Thoracic aorta (tissue), 2 donors: ENCODE results near the gene GSAP. TPM values are rescaled to one million over a fixed set of nuclear protein-coding genes. Genes with fewer than 3 reads are reported as not detected.

Experiments used
- ATAC-seq: fragments of 150-250 bp; one replicate; pipeline ENCODE4 v1.8.0; 2017; ENCODE audit warnings: low read depth; ENCODE audit not compliant: insufficient number of reproducible peaks, low FRiP score
- DNase-seq: peaks from one replicate; pipeline ENCODE4 v3.0.0-alpha.2; 2020; ENCODE audit warnings: low spot score
- H3K27ac ChIP-seq, 2 donors: fragments of 200-600 bp; sonication (generic); 1 replicate in 1 of 2; 2 replicates in 1 of 2; pipeline ENCODE4 v1.5.1; 2016; ENCODE audit warnings: mild to moderate bottlenecking in 2 of 2, moderate library complexity in 2 of 2
- H3K27me3 ChIP-seq: fragments of 200-600 bp; sonication (generic); replicated peaks from 2 replicates; pipeline ENCODE4 v1.6.0; 2016; ENCODE audit warnings: mild to moderate bottlenecking; ENCODE audit not compliant: insufficient read depth
- H3K36me3 ChIP-seq: fragments of 200-600 bp; sonication (generic); one replicate; pipeline ENCODE4 v1.5.1; 2016
- H3K4me1 ChIP-seq, 2 donors: fragments of 200-600 bp; sonication (generic); 1 replicate in 1 of 2; 2 replicates in 1 of 2; pipeline versions ENCODE4 v1.5.1 to v1.6.0; 2016; ENCODE audit warnings: low read depth in 2 of 2, mild to moderate bottlenecking in 1 of 2; ENCODE audit not compliant: control insufficient read depth in 1 of 2
- H3K4me3 ChIP-seq: fragments of 200-600 bp; sonication (generic); 2 replicates; pipeline ENCODE4 v1.5.1; 2016; ENCODE audit warnings: mild to moderate bottlenecking
- H3K9me3 ChIP-seq: fragments of 200-600 bp; sonication (generic); 2 replicates; pipeline ENCODE4 v1.5.1; 2016
- total RNA-seq, 2 donors: library from RNA; depleted of rRNA; stranded (reverse); fragments of >200 nt; gene quantifications; one replicate each; pipeline versions ENCODE4 v1.1.0 to v1.2.3, GENCODE V29; 2016
- TF ChIP-seq, protein P1 (sequence below): fragments of 200-600 bp; sonication (generic); IDR thresholded peaks from one replicate; pipeline ENCODE4 v1.5.1; 2019; ENCODE audit warnings: antibody characterized with exemption

GSAP gene
- total RNA-seq, 2 donors from 2014 or later = 19.6 to 22.0 TPM

DNA sequence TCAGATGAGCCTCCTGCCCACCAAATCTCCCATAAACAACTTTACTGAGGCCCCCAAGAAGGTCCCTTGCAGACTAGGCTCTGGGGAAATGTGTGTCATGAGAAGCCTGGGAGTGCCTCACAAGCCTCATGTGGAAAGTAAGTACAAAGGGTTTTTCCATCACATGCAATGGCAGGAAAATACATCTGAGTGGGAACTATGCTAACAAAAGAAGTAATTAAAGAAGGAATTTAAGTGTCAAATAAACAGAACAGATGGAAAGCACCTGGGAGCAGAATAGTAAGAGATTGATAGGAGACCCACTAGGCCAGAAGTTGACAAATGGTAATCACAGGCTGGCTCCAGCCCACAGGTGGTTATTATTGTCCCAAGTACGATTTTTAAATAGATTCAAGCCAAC, 20.5 kb downstream of the GSAP start:
- Histone ChIP-seq H3K36me3 (no peaks in the 10 kb centered on the region), H3K9me3 (no peaks in the 10 kb centered on the region), H3K4me3 (no peak overlapping the region), H3K27me3 (no peaks in the 10 kb centered on the region), H3K4me1 (no peaks in the 10 kb centered on the region), H3K27ac (no peak overlapping the region)
- TF ChIP-seq, protein P1, sequence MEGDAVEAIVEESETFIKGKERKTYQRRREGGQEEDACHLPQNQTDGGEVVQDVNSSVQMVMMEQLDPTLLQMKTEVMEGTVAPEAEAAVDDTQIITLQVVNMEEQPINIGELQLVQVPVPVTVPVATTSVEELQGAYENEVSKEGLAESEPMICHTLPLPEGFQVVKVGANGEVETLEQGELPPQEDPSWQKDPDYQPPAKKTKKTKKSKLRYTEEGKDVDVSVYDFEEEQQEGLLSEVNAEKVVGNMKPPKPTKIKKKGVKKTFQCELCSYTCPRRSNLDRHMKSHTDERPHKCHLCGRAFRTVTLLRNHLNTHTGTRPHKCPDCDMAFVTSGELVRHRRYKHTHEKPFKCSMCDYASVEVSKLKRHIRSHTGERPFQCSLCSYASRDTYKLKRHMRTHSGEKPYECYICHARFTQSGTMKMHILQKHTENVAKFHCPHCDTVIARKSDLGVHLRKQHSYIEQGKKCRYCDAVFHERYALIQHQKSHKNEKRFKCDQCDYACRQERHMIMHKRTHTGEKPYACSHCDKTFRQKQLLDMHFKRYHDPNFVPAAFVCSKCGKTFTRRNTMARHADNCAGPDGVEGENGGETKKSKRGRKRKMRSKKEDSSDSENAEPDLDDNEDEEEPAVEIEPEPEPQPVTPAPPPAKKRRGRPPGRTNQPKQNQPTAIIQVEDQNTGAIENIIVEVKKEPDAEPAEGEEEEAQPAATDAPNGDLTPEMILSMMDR = no peak
- DNase-seq = no peak
- ATAC-seq = no peak

DNA sequence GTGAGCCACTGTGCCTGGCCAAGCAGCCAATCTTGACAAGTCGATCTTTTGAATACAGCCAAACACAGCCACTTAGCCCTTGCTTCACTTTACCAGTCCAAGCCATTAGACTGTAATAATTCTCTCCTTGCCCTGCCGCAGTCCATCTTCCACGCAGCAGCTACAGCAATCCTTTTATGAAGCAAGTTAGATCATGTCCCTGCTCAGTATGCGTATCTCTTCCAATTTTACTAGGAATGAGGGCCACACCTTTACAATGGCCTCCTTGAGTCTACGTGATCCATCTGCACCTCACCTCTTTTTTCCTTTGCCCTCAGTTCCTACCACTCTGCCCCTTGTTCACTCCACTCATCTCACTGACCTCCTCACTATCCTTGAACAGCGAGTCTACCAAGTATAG, 22.2 kb downstream of the GSAP start:
- Histone ChIP-seq H3K9me3 (no peaks in the 10 kb centered on the region), H3K36me3 (no peaks in the 10 kb centered on the region), H3K4me3 (no peak overlapping the region), H3K4me1 (no peaks in the 10 kb centered on the region), H3K27me3 (no peaks in the 10 kb centered on the region), H3K27ac (no peak overlapping the region)
- TF ChIP-seq, protein P1 = no peak
- no peak for ATAC-seq
- DNase-seq = no peak

DNA sequence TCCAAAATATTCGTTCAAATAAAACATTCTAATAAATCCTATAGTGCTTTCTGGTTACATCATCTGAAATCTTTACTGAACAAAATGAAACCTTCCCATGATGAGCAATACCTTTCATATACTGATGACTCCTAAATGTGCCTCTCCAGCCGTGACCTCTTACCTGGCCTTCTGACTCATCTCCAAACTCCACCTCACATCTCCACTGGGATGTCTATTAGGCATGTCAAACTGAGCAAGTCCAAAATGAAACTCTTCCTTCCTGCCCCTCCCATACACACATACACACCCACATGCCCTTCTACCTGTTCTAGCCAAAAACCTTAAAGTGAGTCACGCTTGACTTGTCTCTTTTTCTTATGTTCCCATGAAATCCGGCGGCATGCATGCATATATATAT, 22.9 kb downstream of the GSAP start:
- Histone ChIP-seq H3K9me3 (no peaks in the 10 kb centered on the region), H3K27ac (no peak overlapping the region), H3K4me1 (no peaks in the 10 kb centered on the region), H3K27me3 (no peaks in the 10 kb centered on the region), H3K4me3 (no peak overlapping the region), H3K36me3 (no peaks in the 10 kb centered on the region)
- TF ChIP-seq, protein P1 = no peak
- no peak for ATAC-seq
- no peak for DNase-seq

DNA sequence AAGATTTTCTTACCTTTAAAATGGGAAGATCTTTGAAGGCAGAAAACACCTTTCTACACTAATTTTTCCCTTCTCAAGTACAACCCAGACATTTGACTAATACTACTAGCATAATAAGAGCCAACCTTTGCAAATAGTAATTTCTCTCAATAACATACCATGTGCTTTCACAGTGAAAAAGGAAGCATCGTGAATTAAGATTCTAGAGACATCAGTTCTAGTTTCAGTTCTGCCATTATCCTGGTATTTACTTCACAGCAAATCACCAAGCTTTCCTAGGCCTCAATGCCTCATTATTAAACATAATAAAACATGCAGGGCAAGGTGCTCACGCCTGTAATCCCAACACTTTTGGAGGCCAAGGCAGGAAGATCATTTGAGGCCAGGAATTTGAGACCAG, 24.9 kb downstream of the GSAP start:
- DNase-seq = no peak
- no peaks in the 10 kb centered on the region for H3K4me1 ChIP-seq
- H3K4me3 ChIP-seq = no peak overlapping the region
- TF ChIP-seq, protein P1 = no peak
- H3K27me3 ChIP-seq = no peaks in the 10 kb centered on the region
- H3K27ac ChIP-seq = no peak overlapping the region
- no peaks in the 10 kb centered on the region for H3K9me3 ChIP-seq
- ATAC-seq = no peak
- no peaks in the 10 kb centered on the region for H3K36me3 ChIP-seq

DNA sequence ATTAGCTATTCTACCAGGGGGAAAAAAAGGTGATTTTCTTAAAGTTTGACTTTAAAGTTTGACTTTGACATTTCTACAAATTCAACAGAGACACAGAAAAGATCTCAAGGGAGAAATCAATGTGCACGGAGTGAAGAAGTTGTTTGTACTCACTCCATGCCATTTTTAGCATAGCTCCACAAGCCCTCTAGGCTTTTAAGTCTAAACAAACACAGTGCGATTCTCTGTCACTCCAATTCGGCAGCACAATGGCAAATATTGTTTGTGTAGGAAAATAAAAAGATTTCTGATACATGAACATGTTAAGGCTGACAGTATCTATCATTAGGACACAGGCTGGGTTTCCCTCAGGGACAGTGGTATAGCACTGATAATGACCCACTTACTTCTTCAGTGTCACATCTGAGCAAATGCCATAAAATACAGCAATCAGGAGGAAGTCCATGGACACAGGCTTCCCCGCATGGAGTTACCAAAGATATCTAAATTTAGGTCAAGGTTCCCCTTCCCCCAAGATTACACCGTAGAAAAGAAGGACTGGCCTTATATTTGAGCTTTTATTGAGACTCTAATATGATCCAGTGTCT, 28.0 kb downstream of the GSAP start:
- no peaks in the 10 kb centered on the region for H3K36me3 ChIP-seq
- DNase-seq = no peak
- TF ChIP-seq, protein P1 = no peak

More for the DNA sequence above, 28.0 kb downstream of the GSAP start:
- Histone ChIP-seq H3K4me1 (no peaks in the 10 kb centered on the region), H3K9me3 (no peaks in the 10 kb centered on the region), H3K4me3 (no peak overlapping the region), H3K27ac (no peak overlapping the region), H3K27me3 (no peaks in the 10 kb centered on the region)
- ATAC-seq = no peak
